GM19239 (cell line): ENCODE data around the gene ARFGAP2.

Experiments used
- DNase-seq: peaks from one replicate; pipeline ENCODE4 v3.0.0; 2011; ENCODE audit warnings: low spot score; ENCODE audit not compliant: insufficient read length
- FAIRE-seq: peaks from 2 replicates; lab custom pipeline; 2011; peaks lifted over from hg19 to GRCh38; lab: Jason Lieb, UNC

Gene ARFGAP2

DNA sequence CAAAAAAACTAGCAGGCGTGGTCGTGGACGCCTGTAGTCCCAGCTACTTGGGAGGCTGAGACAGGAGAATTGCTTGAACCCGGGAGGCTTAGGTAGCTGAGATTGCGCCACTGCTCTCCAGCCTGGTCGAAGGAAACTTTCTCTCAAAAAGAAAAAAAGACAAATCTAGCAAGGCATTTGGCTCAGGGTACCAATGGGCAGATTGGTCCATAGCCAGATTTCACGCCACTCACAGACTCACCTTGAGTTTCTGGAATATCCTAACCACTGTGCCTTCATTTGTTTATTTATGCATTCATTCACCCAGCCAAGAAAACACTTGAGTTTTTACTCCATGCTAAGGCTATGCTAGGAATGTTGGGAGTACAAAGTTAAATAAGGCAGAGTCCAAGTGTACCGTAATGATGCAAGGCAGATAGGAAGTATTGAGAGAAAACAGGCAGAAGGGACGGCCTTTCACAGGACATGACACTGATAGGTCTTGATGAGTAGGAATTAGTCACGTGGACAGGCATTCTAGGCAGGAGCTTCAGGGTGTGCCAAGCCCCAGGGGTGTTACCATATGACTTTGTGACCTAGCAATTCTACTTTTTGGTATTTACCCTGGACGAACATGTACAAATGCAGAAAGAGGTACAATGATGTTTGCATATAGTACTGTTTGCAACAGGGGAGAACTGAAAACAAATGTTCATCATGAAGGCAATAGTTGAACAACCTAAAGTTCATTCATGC is 12.6 kb upstream of the ARFGAP2 start:
- FAIRE-seq (no peak), DNase-seq (no peak)

DNA sequence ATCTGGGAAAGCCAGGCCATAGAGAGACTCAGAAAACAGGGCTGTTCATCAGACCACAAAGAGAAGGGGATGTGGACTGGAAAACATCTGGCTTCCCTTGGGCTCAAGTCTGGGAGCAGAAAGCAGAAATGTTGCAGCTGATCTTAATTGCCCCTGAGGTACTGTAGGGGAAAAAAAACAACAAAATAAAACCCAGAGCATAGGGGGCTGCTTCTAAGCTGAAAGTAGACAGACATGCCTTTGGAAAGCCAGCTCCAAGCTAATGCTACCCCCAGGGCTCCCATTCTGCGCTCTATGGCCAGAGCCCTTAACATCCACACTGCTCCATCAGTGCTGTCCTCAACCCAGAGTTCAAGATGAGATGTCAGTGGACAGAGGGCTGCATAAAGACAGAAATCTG is 11.6 kb upstream of the ARFGAP2 start:
- FAIRE-seq: no peak
- DNase-seq: no peak

DNA sequence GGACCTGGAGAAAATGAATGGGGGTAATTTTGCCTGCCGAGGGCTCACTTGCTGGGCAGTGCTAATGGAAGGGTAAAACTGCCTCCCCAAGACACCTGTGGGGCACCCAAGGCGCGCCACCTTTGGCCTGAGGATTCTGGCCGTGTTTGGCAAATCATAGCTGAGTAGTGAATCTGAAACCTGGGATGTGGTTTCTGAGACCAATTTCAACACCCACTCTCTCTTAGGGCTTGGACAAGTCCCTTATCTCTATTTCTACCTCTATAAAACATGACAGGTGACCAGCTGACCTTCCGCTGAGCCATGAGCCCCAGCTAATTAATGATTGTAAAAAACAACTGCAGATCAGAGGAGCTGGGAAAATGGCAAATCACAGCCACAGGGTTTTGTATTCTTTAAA is 11.0 kb upstream of the ARFGAP2 start:
- DNase-seq: no peak
- no peak for FAIRE-seq

- no peak for FAIRE-seq
Observed at GRCh38 chr11:47186700-47187695, 10.3 kb upstream of the ARFGAP2 start.

DNA sequence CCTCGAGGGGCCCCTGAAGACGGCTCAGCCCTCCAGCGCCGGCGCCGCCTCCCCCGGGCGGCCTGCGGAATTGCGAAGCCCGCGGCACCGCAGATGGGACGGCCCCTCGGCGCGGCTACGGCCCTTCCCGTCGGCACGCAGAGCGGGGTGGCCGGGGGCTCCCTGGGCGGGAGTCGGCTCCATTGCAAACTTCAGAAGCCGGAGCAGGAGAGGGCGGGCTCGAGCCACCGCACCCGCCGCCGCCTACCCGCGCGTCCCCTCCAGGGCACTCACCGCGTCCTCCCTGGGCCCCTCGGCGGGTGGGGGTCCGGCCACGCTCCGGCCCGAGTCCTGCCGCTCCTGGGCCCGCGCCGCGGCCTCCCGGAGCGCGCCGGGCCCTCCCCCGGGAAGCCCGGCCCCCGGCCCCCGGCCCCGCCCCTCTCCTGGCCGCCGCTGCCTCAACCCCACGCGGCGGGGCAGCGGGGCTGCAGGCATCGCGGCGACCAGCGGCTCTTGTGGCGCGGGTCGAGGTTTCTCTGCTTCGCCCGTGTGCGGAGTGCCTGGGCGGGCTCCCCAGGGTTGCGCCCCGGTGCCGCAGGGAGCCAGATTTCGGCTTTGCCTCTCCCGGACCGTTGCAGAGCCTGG is 9.5 kb upstream of the ARFGAP2 start, which contains the start of gene PACSIN3:
PACSIN3 (minus strand) TSS at position 359 of the 624 bp plus-strand sequence. CDS start 3,707 bp downstream, outside the sequence.
- FAIRE-seq: no peak
- DNase-seq: peak; percentile 61

More at GRCh38 chr11:47186700-47187695, 10.3 kb upstream of the ARFGAP2 start:
- no peak for DNase-seq

DNA sequence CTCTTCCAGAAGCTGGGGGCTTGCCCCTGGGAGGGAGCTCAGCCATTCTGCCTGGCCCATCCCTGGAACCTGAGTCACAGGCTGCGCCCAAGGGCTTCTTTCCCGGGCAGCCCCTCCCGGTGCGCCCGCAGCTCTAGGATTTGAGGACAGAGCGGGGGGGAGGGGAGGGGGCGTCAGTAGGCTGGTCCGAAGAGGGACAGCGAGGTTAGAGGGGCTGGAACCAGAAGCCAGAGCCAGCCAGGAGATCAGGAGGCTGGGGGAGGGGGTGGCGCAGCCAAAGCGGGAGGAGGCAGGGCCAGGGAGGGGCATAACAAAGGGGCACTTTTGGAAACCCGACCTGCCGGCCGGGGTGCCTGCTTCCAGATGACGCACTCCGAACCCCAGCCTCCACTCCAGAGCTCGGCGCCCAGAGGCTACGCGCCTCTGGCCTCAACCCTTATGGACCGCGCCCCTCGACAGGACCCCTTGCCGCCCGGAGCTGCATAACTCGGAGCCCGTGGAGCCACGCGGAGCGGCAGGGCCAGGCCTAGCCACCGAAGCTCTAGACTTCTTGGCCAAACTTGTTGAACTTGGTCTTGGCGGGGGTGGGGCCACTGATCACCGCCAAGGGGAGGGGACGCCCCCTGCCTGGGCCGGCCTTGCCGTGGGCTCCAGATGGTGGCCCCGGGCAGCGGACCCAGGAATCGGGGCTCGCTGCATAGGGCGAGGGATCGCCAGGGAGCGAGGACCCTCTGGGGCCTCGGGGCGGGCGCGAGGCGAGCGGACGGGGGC is 8.8 kb upstream of the ARFGAP2 start:
- DNase-seq (no peak), FAIRE-seq (no peak)

DNA sequence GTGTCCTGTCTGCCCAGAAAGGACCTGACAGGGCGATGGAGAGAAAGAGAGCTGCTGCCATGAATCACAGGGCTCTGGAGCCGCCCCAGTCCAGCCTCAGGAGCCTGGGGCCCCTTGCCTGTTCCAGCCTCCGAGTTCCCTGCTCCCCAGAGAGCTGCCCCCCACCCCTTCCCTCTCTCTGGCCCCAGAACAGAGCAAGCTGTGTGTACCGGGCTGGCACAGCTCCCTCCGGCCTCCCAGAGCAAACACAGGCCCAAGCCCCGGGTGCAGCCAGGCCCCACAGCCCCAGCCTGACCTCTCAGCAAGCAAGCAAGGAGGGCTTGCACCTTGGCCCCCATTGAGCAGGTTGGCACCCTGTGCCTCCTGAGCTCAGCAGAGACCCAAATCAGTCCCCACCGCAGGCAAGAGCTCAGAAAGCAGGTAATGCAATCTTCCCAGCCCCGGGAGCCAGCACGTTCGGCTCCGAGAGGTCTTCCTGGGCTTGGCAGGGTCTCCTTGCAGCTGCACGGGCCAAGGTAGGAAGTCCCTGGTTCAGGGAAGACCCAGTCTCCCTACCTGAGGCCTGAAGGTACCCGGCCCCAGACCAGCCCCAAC is 8.1 kb upstream of the ARFGAP2 start:
- FAIRE-seq (no peak), DNase-seq (no peak)

DNA sequence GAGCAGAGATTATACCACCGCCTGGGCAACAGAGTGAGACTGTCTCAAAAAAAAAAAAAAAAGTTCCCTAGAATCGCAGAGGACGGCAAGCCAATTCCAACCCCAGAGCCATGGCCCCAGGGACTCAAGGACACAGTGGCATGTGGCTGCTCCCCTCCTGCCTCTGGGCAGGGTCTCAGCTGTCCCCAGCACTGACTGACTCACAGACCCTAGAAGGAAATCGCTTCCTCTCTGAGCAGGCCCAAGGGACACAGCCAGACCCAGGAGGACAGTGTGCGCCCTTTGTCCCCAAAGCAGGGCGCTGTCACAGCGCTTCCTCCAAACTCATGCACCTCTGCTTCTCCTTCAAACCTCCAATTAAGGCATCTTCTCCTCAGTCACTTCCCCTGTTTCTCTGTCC is 7.3 kb upstream of the ARFGAP2 start:
- FAIRE-seq (no peak), DNase-seq (no peak)

- FAIRE-seq: no peak
- no peak for DNase-seq
Observed at GRCh38 chr11:47183031-47183856, 6.6 kb upstream of the ARFGAP2 start.

DNA sequence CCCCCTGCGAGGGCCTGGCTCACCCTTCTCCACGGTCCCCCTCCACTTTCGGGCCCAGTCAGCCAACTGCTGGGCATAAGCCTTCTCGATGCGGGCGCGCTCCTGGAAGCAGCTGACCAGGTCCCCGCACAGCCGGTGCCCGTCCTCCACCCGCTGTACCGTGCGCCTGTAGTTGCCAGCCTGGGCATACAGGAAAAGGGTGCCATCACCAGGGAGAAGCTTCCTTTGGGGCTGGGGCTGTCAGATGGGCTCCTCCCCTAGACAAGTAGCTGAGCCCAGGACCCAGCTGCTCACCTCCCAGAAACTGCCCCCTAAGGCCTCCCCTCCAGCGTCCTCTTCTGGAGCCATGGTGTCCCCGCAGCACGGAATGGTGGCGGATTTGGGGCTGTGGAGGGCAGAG is 5.7 kb upstream of the ARFGAP2 start:
- DNase-seq (no peak), FAIRE-seq (no peak)

- no peak for FAIRE-seq
- no peak for DNase-seq
Observed at GRCh38 chr11:47181271-47181670, 4.6 kb upstream of the ARFGAP2 start.

GRCh38 chr11:47180006-47180787 is 3.5 kb upstream of the ARFGAP2 start:
- FAIRE-seq (no peak), DNase-seq (no peak)

GRCh38 chr11:47179655-47179991 is 2.9 kb upstream of the ARFGAP2 start:
- peak; percentile 87 for DNase-seq
- FAIRE-seq: no peak

GRCh38 chr11:47178737-47179654 is 2.3 kb upstream of the ARFGAP2 start:
- DNase-seq: no peak
- FAIRE-seq: peak; percentile 21

GRCh38 chr11:47178316-47178715 is 1.6 kb upstream of the ARFGAP2 start:
- FAIRE-seq: no peak

DNA sequence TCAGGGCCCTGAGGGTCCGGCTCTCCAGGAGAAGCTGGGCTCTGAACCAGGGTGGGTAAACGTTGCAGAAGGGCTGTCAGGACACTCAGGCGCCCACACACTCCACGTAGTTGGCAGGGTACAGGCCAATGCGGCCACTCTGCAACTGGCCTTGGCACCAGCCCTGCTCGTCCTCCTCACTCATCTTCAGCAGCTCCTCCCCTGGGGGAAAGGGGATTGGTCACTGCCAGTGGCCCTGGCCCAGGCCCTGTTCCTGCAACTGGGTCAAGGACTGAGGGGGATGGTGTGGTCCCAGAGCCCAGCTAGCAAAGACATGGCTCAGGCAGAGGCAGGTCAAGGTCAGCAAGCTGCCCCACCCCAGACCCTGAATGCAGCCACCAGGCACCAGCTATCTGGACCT is 1.2 kb upstream of the ARFGAP2 start:
- no peak for DNase-seq
- no peak for FAIRE-seq

More at GRCh38 chr11:47178316-47178715, 1.6 kb upstream of the ARFGAP2 start:
- no peak for DNase-seq
